ENCODE measurements around the gene CRISPLD2.

Gene CRISPLD2

DNA sequence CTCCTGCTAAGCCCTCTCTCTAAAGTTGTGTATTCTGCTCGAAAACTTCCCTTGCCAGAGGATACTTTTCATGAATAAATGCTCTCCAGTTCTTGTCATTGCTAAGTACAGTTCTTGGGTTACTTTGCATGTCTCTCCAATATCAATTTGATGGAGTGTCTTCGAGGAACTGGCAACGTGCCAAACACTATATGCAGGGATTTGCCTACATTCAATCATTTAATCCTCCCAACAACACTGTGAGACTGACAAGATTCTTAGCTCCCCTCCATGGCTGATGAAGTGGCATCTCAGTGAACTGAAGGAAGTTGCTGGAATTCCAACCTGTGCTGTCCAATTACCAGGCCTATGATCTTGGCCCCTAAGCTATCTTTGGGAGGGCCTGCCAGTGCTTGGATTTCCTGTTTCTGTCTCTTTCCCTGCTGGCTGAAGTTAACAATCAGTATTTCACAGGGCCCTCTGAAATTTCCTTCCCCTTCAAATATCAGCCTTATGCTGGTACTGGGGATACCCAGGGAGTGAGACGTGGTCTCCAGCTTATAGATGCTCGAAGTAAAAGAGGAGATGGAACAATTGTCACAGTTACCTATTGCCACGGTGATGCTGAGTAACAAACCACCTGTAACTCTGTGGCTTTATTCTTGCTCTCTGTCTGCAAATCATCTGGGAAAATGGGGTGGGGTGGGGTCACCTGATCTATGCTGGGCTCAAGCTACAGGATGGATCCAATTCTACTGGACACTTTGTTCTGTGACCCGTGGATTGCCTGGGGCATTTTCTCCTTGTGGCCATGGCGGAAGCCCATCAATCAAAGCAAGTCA lies 19.4 kb upstream of the CRISPLD2 start:
- no peak for FAIRE-seq

DNA sequence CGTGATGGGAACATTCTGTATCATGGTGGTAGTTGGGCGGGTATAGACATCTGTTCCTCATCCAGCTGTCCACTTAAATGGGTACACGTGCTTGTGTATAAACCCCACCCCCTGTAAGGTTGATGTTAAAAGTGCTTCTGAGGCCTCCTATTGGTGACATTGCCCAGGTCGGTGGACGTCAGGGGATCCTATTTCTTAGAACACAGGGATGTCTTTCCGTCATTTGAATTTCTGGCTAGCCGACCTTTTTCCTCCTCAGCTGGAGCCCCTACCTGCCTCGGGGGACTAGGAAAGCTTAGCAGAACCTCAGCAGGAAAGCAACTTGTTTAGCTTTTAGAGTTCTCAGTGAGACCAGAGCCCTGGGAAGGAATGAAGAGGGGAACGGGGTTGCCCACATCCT lies 16.6 kb upstream of the CRISPLD2 start:
- FAIRE-seq = no peak

DNA sequence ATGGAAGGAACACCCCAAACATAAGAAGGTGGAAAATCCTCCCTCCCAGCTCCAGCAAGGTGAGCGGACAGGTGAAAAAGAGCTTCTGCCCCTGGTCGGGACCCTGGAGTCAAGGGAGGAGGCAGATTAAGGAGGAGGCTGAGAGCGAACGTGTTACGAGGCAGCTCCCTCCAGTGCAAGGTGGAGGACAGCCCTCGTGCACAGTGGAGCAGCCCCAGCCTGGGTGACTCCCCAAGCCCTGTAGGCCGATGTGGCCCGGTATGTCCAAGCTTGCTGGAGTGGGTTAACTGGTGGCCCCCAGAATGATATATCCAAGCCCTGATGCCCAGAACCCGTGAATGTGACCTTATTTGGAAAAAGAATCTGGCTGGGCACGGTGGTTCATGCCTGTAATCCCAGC lies 15.5 kb upstream of the CRISPLD2 start:
- no peak for FAIRE-seq

DNA sequence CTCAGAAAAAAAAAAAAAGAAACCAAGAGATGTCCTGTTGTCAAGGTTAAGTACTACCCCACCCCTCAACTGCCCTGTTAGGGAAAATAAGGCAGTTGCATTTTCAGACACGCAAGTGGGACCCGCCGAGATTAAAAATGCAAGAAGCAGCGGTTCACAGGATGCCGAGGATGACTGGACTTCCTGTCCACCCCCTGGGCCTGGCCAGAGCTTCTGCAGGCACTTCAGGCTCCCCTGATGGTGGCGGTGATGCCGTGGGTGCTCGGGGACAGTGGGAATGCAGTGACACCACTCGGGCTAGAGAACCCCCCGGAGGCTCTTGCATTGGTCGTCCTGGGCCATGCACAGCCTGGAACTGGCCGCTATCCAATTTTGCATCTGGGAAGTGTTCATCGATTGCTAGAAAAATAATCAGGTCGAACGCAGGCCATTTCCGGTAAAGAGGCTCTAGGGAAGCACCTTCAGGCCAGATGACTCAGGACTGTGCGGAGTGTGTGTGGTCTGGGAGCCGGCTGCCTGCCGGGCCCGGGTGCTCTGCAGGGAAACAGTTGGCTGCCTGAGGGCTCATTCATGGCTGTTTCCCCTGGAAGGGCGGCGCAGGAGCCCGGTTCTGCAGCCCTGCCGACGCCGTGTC lies 13.4 kb upstream of the CRISPLD2 start:
- no peak for FAIRE-seq

DNA sequence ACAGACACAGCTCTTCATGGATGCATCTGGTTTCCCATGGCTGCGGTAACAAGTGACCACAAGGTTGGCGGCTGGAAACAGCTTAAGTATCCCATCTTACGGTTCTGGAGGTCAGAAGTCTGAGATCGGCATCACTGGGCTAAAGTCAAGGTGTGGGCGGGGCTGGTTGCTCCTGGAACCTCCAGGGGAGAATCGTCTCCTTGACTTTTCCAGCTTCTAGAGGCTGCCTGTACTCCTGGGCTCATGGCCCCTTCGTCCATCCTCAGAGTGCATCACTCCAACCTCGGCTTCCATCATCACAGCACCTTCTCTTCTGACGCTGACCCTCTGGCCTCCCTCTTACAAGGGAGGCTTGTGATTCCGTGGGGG lies 12.9 kb upstream of the CRISPLD2 start:
- no peak for FAIRE-seq

DNA sequence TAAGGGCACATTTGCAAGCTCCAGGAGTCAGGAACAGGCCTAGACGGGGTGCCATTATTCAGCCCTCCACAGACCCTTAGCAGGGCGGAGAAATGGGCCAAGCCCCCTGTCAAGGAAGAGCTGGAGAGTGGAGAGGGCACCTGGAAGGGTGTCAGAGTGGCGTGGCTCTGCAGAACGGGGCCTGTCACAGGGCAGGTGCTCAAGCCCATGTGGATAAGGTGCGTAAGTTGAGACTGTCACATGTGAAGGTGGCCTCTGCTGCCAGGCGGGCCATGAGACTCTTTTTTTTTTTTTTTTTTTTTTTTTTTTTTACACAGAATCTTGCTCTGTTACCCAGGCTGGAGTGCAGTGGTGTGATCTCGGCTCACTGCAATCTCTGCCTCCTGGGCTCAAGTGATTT lies 12.0 kb upstream of the CRISPLD2 start:
- no peak for FAIRE-seq

DNA sequence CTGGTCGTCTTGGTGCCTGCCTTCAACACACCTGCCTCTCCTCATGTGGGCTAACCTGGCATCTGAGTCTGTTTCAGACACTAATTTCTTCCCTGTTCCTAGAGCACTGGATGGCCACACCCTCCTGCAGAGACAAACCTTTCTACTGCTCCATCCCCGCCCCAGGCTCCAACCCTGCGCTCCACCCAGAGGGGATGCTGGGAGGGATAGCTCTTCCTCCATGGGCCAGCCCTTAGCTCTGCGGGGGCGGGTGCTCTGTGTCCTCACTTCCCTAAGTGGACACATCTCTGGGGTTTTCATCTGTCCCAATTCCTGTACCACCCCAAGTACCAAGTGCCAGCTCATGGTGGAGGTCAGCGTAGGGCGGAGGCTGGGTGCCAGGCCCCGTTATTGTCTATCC lies 11.0 kb upstream of the CRISPLD2 start:
- FAIRE-seq = no peak

DNA sequence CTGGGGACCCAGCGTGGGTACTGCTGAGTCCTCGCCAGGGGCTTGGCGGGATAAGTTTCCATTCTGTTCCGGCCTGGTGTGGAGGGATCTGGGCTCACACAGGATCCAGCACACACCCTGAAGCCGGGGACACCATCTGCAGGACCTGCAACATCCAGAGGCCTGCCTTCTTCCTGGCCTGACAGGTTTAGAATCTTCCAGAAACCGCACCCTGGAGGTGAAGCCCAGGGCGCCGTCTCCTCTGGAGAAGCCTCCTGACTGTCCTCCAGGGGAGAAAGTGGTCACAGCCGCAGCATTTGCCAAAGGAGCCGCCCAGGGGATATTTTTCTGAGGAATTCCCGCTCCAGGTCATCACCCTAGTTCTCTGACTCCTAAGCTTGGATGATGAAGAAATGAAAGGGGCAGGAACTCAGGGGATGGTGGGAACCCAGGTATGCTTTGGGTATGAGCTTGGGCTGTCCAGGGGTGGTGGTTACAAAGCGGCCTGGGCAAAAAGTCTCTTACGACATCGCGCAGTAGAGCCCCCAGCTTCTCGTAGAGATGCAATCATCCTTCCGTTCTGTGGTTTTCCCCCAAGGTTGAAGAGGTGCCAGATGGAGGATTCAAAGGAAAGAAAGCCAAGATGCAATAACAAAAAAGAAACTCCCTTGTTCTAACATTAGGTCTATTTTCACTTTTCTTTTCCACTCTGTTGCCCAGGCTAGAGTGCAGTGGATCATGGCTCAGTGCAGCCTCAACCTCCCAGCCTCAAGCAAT lies 9.1 kb upstream of the CRISPLD2 start:
- no peak for FAIRE-seq

DNA sequence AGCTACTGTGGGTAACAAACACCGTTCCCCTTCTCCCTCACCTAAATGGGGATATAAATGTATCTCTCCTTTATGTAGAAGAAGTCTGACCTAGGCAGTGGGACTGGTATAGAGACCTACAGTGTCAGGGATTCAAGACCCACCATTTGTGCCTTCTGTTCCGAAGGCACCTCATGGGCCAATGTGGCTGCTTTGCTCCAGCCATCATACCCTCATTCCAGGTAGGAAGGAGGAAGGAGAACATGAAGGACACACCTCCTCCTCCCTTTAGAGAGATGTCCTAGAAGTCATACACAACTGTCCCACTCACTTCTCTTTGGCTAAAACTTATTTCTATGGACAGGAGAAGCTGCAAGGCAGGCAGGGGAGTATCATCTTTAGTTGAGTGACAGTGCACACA lies 8.3 kb upstream of the CRISPLD2 start:
- no peak for FAIRE-seq

DNA sequence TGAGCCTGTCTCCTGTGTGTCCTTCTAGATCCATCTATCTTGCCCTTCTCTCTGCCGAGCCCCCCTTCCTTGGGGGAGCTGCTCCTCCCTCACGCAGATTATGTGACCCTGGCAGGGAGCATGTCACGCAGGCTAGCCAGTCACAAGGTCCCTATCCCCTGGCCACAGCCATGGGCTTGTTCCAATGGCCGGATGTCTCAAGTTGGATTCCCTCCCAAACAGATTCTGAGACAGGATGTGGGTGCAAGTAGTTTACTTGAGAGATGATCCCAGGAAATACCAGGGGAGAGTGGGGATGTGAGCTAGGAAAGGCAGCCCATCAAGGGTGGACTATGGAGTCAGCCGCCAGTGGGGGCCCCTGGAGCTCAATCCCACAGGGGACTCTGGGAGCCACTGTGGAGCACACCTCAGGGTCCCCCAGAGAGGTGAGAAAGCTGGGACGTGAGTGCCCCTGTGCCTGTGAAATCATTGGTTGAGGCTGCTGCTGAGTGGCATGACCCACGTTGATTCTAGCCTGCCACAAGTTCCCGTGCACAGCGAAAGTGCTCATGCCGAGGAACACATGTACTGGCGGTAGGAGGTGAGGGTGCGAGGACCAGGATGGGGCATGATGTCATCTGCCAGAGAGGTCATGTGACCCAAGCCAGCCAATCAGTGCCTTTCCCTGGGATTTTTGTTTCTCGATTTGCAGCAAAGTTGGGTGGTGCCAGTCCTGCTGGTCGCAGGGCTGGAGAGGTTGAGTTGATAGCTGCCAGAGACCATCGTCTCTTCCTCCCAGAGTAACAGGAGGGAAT lies 6.4 kb upstream of the CRISPLD2 start:
- FAIRE-seq = no peak

DNA sequence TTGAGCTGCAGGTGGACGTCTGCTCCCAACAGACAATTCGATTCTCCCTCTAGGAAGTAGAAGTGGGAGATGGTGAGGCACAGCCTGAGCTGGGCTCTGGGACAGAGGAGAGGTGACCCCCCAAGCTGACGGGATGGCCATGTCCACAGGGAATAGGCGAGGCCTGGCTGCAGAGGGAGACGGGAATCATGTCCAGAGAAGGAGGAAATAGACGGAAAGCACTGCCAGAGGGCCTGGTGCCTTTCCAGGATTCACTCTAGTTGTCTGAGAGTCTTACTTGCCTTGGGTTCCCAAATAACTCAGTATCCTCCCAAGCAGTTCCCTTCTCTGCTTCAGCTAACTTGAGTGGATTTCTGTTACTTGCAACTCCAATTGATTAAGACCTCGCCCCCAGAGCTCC lies 4.3 kb upstream of the CRISPLD2 start:
- FAIRE-seq = no peak

DNA sequence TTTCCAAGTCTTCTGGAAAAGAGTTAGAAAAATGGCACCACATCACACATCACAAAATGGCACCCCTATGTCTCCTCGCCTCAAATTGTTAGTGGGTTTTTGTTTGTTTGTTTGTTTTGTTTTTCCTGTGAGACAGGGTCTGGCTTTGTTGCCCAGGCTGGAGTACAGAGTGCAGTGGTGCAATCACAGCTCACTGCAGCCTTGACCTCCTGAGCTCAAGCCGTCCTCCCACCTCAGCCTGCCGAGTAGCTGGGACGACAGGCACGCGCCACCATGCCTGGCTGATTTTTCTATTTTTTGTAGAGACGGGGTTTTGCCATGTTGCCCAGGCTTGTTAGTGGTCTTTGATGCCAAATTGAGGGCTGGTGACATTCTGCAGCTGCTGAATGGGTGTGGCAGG lies 3.8 kb upstream of the CRISPLD2 start:
- no peak for FAIRE-seq

DNA sequence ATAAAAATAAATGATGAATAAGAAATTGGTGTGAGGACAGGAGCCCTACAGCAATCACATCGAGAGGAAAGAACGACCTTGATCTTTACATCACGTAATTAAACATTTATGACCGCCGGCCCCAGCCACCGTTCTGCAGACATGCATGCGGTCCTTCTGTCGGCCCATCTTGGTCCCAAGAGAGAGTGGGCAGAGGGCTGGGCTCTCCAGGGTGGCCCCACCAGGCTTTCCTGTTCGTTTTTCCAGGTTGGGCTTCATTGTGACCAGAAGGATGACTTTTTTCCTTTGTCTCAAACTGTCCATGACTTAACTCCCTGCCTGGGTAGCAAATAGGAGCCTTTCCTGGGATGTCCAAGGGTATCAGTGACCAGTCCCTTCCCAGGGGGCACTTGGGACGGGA lies 3.3 kb upstream of the CRISPLD2 start:
- FAIRE-seq = no peak

DNA sequence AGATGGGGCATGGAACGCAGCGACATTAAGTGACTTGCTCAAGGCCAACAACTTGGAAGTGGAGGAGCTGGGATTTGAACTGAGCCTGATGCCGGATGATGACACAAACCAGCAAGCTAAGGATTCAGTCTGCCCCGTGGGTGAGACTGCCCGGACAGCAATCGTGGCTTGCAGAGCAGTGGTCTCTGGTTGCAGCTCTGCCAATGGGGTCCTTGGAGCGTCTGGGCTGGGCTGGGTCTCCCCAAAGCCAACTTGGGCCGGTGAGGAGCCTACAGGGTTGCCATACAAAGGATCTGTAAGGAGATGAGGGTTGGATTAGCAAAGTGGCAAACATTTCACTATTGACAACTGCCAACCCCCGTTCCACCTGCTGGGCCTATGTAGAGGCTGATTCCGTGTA lies 2.6 kb upstream of the CRISPLD2 start:
- no peak for FAIRE-seq

DNA sequence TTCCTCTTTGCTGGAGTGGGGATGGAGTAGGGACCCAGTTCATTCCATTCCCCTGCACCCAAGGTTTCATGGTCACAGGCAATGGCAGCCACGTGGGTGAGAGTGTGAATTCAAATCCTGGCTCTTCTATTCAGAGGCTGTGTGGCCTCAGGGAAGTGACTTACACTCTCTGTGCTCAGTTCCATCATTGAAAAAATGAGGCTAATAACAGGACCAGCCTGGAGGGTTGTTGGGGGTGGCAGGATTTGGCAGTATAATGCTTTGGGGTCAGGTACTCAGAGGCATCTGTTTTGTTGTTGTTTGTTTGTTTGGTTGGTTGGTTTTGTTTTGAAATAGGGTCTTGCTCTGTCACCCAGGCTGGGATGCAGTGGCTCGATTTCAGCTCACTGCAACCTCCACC lies 2.2 kb upstream of the CRISPLD2 start:
- no peak for FAIRE-seq

DNA sequence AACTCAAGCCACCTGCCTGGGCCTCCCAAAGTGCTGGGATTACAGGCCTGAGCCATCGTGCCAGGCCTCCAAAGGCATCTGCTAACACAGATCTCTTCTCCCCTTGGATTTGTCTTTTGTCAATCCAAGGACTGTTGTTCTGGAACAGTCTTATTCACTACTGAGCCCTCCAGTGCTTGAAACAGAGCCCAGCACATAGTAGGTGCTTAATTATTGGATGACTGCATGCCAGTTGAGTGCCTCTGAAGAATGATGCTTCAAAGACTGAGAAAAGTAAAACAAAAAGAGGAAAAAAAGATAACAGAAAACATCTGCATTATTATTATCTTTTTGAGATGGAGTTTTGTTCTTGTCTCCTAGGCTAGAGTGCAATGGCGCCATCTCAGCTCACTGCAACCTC lies 1.7 kb upstream of the CRISPLD2 start:
- no peak for FAIRE-seq

DNA sequence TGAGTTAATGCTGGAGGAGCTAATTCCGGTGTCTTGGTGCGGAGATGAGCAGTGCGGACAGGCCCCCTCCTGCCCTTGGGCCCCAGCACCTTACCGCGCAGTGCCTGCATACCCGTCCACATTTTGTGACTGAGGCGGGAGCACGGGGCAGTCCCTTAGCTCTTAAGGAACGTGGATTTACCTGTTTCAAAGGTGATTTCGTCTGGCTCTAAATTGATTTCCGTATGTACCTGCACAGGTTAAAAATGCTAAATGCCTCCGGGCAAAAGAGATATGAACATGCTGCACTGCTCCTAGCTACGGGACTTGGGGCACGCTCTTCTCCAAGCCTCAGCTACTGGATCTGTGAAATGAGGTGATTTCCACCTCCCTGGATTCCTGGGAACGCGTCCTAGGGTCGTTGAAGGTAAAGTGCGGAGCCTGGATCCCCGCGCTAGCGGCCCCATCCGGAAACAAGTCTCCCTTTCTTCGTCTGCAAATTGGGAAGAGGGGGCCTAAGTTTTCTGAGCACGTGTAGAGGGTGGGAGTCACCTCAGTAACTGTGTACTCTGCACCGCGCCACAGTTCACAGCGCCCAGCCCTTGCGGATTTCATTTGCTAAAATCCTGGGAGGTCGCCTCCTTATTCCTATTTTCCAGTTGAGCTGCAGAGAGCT lies 669 bp upstream of the CRISPLD2 start:
- FAIRE-seq = no peak

DNA sequence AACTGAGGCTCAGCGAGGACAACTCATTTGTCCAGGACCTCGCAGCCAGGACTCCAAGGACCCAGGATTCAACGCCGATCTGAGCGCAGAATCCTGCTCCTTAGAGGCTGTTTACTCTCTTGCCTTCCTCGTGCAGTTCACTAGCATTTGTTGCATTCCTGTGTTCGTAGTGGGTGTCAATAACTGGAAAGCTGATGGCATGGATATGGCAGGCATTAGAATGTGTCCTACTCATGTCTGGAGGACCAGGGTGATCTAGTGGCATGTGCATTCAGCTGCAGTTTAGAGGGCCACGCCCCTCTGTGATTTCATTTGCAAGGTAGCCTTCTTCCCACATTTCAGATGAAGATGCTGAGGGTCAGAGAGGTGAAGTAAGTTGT lies 510 bp downstream of the CRISPLD2 start:
- no peak for FAIRE-seq

DNA sequence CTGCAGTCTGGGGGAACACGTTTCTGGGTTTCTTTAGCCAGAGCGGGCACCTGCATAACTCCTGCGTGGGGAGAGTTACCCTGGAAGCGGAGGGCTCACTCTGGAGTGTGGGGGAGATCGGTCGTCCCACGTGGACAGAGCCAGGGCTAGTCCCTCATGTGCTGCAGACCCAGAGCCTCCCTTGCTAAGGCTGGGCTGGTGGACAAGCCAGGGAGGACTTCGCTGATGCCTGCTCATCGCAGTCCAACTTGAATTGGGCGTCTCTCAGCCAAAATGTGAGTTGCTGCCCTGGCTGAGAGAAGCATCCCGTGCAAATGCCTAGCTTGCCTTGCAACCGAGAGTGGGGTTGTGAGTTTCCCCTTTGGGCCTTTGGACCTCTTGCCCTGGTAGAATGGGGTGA lies 986 bp downstream of the CRISPLD2 start:
- no peak for FAIRE-seq

DNA sequence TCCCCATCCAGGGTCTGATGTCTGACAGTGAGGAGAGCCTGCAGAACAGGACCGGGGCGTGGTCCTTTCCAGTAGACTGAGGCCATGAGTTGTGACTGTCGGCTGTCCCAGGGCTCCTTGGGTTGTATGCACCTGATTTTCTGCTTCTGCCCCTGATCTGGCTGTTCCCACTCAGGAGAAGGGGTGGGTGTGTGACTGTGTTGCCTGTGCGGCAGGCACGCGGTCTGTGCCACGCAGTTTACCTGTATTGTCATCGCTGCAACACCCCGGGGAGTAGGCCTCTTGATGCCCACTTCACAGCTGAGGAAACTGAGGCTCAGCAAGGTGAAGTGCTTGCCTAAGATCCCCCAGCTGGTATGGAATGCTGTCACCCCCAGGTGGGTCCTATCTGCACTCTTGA lies 1.4 kb downstream of the CRISPLD2 start:
- FAIRE-seq = no peak

DNA sequence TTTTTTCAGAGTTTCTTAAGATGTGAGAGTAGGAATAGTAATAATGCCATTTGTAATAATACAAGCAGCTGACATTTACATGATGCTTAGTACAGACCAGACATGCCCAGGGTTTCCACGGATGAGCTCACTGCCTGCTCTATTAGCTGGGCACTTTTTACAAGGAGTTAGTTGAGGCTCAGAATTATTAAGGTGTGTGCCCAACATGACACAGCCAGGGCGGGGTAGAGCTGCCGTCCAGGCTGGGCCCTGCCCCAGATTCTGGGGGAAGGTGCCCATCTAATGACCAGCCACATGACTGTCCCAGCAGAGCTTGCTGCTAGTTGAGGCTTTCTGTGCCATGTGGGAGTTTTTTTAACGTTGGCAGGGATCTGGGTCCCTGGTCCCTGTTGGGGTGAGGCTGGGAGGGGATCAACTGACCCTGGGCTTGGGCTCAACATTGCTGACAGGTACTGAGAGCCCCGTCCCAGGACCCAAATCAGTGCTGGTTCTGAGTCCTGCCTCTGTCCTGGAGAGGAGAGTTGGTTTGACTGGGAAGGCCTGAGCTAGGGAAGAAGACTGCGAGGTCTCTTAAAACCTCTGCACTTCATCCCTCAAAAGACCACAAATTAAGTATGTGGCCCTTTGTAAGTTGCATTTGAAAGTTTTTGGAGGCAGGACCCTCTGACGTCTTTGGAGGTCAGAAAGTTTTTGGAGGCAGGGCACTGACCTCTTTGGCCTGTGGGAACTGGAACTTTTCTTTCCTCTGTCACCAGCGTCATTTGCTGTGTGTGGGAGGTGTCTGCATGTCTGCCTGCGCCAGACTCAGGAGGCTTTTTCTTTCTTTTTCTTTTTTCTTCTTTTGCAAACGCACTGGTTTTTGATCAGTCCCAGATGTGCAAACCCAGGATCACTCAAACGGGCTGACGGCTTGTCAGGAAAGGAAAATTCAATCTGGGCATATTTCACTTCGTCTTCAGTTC lies 2.2 kb downstream of the CRISPLD2 start:
- FAIRE-seq = no peak

DNA sequence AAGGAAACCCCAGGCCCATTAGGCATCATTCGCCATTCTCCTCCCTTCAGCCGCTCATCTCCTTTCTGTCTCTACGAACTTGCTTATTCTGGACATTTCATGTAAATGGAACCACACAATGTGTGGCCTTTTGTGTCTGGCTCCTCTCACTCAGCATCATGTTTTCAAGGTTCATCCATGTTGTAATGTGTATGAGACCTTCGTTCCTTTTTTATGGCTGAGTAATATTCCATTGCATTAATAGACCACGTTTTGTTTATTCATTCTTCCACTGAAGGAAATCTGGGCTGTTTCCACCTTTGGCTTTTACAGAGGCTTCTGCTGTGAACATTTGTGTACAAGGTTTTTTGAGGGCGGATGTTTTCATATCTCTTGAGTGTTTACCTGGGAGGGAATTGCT lies 3.2 kb downstream of the CRISPLD2 start:
- FAIRE-seq = no peak
